ENCODE measurements around the gene MYBPHL. TPM values are rescaled to one million over a fixed set of nuclear protein-coding genes. Genes with fewer than 3 reads are reported as not detected.

Gene MYBPHL
- total RNA-seq, 2 donors from 2014 or later: not detected

- Mint-ChIP-seq H3K27ac (no peak overlapping the region), H3K27me3 (no peaks in the 10 kb centered on the region), H3K4me1 (ENCODE audit: low read depth in 2 of 2) (peaks cover 10 to 21% of the 10 kb centered on the region in 2 donors), H3K9me3 (no peaks in the 10 kb centered on the region), H3K4me3 (no peak overlapping the region), H3K36me3 (no peaks in the 10 kb centered on the region)
- ATAC-seq: no peak
- no peak for DNase-seq (ENCODE audit: low spot score)
These were observed 54.5 kb downstream of the MYBPHL start for GRCh38 chr1:109252167-109252892.

DNA sequence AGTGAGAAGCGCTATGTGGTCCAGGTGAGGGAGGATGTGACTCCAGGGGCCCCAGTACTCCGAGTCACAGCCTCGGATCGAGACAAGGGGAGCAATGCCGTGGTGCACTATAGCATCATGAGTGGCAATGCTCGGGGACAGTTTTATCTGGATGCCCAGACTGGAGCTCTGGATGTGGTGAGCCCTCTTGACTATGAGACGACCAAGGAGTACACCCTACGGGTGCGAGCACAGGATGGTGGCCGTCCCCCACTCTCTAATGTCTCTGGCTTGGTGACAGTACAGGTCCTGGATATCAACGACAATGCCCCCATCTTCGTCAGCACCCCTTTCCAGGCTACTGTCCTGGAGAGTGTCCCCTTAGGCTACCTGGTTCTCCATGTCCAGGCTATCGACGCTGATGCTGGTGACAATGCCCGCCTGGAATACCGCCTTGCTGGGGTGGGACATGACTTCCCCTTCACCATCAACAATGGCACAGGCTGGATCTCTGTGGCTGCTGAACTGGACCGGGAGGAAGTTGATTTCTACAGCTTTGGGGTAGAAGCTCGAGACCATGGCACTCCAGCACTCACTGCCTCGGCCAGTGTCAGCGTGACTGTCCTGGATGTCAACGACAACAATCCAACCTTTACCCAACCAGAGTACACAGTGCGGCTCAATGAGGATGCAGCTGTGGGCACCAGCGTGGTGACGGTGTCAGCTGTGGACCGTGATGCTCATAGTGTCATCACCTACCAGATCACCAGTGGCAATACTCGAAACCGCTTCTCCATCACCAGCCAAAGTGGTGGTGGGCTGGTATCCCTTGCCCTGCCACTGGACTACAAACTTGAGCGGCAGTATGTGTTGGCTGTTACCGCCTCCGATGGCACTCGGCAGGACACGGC lies 55.3 kb downstream of the MYBPHL start:
- ATAC-seq: no peak
- no peaks in the 10 kb centered on the region for H3K9me3 Mint-ChIP-seq
- no peak overlapping the region for H3K4me3 Mint-ChIP-seq
- peaks cover 10 to 20% of the 10 kb centered on the region in 2 donors for H3K4me1 Mint-ChIP-seq (ENCODE audit: low read depth in 2 of 2)
- H3K36me3 Mint-ChIP-seq: no peaks in the 10 kb centered on the region
- peaks cover 0 to 4% of the 10 kb centered on the region in 2 donors for H3K27me3 Mint-ChIP-seq
- no peak for DNase-seq (ENCODE audit: low spot score)
- no peak overlapping the region for H3K27ac Mint-ChIP-seq

DNA sequence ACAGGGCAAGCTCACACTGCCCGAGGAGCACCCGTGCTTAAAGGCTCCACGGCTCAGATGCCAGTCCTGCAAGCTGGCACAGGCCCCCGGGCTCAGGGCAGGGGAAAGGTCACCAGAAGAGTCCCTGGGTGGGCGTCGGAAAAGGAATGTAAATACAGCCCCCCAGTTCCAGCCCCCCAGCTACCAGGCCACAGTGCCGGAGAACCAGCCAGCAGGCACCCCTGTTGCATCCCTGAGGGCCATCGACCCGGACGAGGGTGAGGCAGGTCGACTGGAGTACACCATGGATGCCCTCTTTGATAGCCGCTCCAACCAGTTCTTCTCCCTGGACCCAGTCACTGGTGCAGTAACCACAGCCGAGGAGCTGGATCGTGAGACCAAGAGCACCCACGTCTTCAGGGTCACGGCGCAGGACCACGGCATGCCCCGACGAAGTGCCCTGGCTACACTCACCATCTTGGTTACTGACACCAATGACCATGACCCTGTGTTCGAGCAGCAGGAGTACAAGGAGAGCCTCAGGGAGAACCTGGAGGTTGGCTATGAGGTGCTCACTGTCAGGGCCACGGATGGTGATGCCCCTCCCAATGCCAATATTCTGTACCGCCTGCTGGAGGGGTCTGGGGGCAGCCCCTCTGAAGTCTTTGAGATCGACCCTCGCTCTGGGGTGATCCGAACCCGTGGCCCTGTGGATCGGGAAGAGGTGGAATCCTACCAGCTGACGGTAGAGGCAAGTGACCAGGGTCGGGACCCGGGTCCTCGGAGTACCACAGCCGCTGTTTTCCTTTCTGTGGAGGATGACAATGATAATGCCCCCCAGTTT lies 56.1 kb downstream of the MYBPHL start:
- Mint-ChIP-seq H3K4me1 (ENCODE audit: low read depth in 2 of 2) (peaks cover 10 to 20% of the 10 kb centered on the region in 2 donors), H3K4me3 (peak overlapping the region; percentile 17), H3K9me3 (no peaks in the 10 kb centered on the region), H3K36me3 (no peaks in the 10 kb centered on the region), H3K27ac (no peak overlapping the region), H3K27me3 (peaks cover 0 to 6% of the 10 kb centered on the region in 2 donors)
- DNase-seq (ENCODE audit: low spot score) (no peak), ATAC-seq (no peak)

- H3K4me1 Mint-ChIP-seq (ENCODE audit: low read depth in 2 of 2): peaks cover 5 to 20% of the 10 kb centered on the region in 2 donors
- H3K36me3 Mint-ChIP-seq: no peaks in the 10 kb centered on the region
- H3K9me3 Mint-ChIP-seq: no peaks in the 10 kb centered on the region
- DNase-seq (ENCODE audit: low spot score): no peak
- ATAC-seq: peak; percentile 45 to 48
- H3K4me3 Mint-ChIP-seq: no peak overlapping the region
- H3K27me3 Mint-ChIP-seq: peaks cover under 1 to 7% of the 10 kb centered on the region in 2 donors
- no peak overlapping the region for H3K27ac Mint-ChIP-seq
These were observed 57.0 kb downstream of the MYBPHL start for GRCh38 chr1:109249654-109250401.

GRCh38 chr1:109248797-109249629 lies 57.8 kb downstream of the MYBPHL start, which contains the start of gene CELSR2:
CELSR2 (plus strand) TSS chr1:109249539; CDS start chr1:109250080, 541 bp downstream.
- H3K27me3 Mint-ChIP-seq: peaks cover 9 to 15% of the 10 kb centered on the region in 2 donors
- peaks cover 5 to 20% of the 10 kb centered on the region in 2 donors for H3K4me1 Mint-ChIP-seq (ENCODE audit: low read depth in 2 of 2)
- no peaks in the 10 kb centered on the region for H3K9me3 Mint-ChIP-seq
- no peaks in the 10 kb centered on the region for H3K36me3 Mint-ChIP-seq
- H3K4me3 Mint-ChIP-seq: no peak within 1 kb of the TSS
- peak; percentile 88 to 91 for ATAC-seq
- H3K27ac Mint-ChIP-seq: no peak within 1 kb of the TSS
- peak; percentile 68 for DNase-seq (ENCODE audit: low spot score)

- Mint-ChIP-seq H3K36me3 (no peaks in the 10 kb centered on the region), H3K9me3 (no peaks in the 10 kb centered on the region), H3K27ac (no peak overlapping the region), H3K4me3 (no peak overlapping the region), H3K27me3 (peaks cover 9 to 15% of the 10 kb centered on the region in 2 donors), H3K4me1 (ENCODE audit: low read depth in 2 of 2) (peaks cover 5 to 18% of the 10 kb centered on the region in 2 donors)
- ATAC-seq: no peak
- no peak for DNase-seq (ENCODE audit: low spot score)
These were observed 58.4 kb downstream of the MYBPHL start for GRCh38 chr1:109248444-109248796.

- H3K36me3 Mint-ChIP-seq: no peaks in the 10 kb centered on the region
- no peaks in the 10 kb centered on the region for H3K9me3 Mint-ChIP-seq
- H3K4me1 Mint-ChIP-seq (ENCODE audit: low read depth in 2 of 2): peaks cover 5 to 16% of the 10 kb centered on the region in 2 donors
- peaks cover 10 to 15% of the 10 kb centered on the region in 2 donors for H3K27me3 Mint-ChIP-seq
- DNase-seq (ENCODE audit: low spot score) (no peak), ATAC-seq (no peak)
- no peak overlapping the region for H3K27ac Mint-ChIP-seq
- H3K4me3 Mint-ChIP-seq: no peak overlapping the region
These were observed 59.1 kb downstream of the MYBPHL start for GRCh38 chr1:109247401-109248365.

- peaks cover 18 to 19% of the 10 kb centered on the region in 2 donors for H3K4me1 Mint-ChIP-seq (ENCODE audit: low read depth in 2 of 2)
- DNase-seq (ENCODE audit: low spot score) (no peak), ATAC-seq (no peak)
- H3K4me3 Mint-ChIP-seq: no peak overlapping the region
- H3K9me3 Mint-ChIP-seq: no peaks in the 10 kb centered on the region
- no peak overlapping the region for H3K27ac Mint-ChIP-seq
- H3K36me3 Mint-ChIP-seq: no peaks in the 10 kb centered on the region
- H3K27me3 Mint-ChIP-seq: peaks cover 15 to 16% of the 10 kb centered on the region in 2 donors
These were observed 60.7 kb downstream of the MYBPHL start for GRCh38 chr1:109246141-109246551.

DNA sequence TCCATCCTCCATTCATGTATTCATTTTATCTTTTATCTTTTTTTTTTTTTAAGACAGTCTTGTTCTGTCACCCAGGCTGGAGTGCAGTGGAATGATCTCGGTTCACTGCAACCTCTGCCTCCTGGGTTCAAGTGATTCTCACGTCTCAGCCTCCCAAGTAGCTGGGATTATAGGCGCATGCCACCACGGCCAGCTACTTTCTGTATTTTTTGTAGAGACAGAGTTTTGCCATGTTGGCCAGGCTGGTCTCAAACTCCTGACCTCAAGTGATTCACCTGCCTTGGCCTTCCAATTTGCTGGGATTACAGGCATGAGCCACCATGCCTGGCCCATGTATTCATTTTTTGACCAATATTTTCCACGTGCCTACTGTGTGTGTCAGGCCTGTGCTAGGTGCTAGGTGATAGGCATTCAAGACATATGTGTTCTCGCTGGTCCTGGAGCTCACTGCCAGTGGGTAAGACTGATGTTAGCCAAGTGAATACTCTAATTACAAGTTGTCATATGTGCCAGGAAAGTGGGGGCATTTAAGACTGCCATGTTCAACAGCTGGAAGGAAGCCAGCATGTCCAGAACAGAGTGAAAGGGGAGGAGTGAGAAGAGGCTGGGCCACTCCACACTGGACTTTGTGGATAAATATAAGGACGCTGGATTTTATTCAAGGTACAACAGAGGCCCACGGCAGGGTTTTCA lies 62.8 kb downstream of the MYBPHL start:
- H3K36me3 Mint-ChIP-seq: no peaks in the 10 kb centered on the region
- H3K27ac Mint-ChIP-seq: peak overlapping the region in 1 of 2 donors; percentile 23
- DNase-seq (ENCODE audit: low spot score) (no peak), ATAC-seq (no peak)
- H3K9me3 Mint-ChIP-seq: no peaks in the 10 kb centered on the region
- peaks cover 13 to 15% of the 10 kb centered on the region in 2 donors for H3K4me1 Mint-ChIP-seq (ENCODE audit: low read depth in 2 of 2)
- H3K27me3 Mint-ChIP-seq: peaks cover 15 to 16% of the 10 kb centered on the region in 2 donors
- H3K4me3 Mint-ChIP-seq: no peak overlapping the region

DNA sequence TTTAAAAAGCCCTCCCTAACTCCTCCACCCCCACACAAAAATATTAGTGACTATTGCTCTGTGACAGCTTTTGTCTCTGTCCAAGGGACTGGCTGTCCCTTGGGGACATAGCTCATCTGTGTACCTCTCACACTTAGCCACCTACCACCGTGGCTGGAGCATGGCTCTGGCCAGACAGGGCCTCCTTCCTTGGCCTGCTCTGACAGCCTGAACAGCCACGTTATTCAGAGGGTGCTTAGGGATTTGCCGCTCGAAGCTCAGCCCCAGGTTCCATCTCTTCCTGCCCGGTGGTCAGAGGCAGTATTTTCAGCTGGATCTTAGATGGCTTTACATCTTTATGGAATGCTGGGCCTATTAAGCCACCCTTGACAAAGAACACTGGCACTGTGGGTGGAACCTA lies 63.6 kb downstream of the MYBPHL start:
- Mint-ChIP-seq H3K36me3 (peaks cover 6% of the 10 kb centered on the region), H3K9me3 (no peaks in the 10 kb centered on the region), H3K4me1 (ENCODE audit: low read depth in 2 of 2) (peaks cover 12% of the 10 kb centered on the region in 2 donors), H3K27ac (no peak overlapping the region), H3K4me3 (no peak overlapping the region), H3K27me3 (peaks cover 15 to 16% of the 10 kb centered on the region in 2 donors)
- DNase-seq (ENCODE audit: low spot score): no peak
- ATAC-seq: no peak

GRCh38 chr1:109242387-109242786 lies 64.4 kb downstream of the MYBPHL start:
- peak overlapping the region in 1 of 2 donors; percentile 46 for H3K27ac Mint-ChIP-seq
- H3K36me3 Mint-ChIP-seq: peaks cover 6% of the 10 kb centered on the region
- peaks cover 15 to 16% of the 10 kb centered on the region in 2 donors for H3K27me3 Mint-ChIP-seq
- no peak overlapping the region for H3K4me3 Mint-ChIP-seq
- DNase-seq (ENCODE audit: low spot score) (no peak), ATAC-seq (no peak)
- H3K9me3 Mint-ChIP-seq: no peaks in the 10 kb centered on the region
- H3K4me1 Mint-ChIP-seq (ENCODE audit: low read depth in 2 of 2): peaks cover 12% of the 10 kb centered on the region in 2 donors

Data from natural killer cell treated with Interleukin-12 subunit alpha and Interleukin-12 subunit beta and Interleukin-15 and Interleukin-18, amount 100 ng/mL, for 72 hours (primary cell).